ENCODE data around the gene PLCB3.
A peak's percentile ranks its signal among the peaks of the same experiment; 100 is the strongest.

The PLCB3 gene

GRCh38 chr11:64267207-64267945 is 16.0 kb downstream of the PLCB3 start:
- DNase-seq (ENCODE audit: low read depth): no peak

- DNase-seq (ENCODE audit: low read depth): peak; percentile 55
These were observed 16.9 kb downstream of the PLCB3 start for GRCh38 chr11:64268025-64268892.

- DNase-seq (ENCODE audit: low read depth): peak; percentile 78
These were observed 17.7 kb downstream of the PLCB3 start for GRCh38 chr11:64268893-64269539.

- DNase-seq (ENCODE audit: low read depth): peak; percentile 100
These were observed 18.4 kb downstream of the PLCB3 start for GRCh38 chr11:64269540-64270220.

GRCh38 chr11:64275031-64275800 is 23.9 kb downstream of the PLCB3 start:
- no peak for DNase-seq (ENCODE audit: low read depth)

- DNase-seq (ENCODE audit: low read depth): no peak
These were observed 24.5 kb downstream of the PLCB3 start for GRCh38 chr11:64275841-64276240.

GRCh38 chr11:64276653-64277431 is 25.5 kb downstream of the PLCB3 start:
- peak; percentile 93 for DNase-seq (ENCODE audit: low read depth)

GRCh38 chr11:64278576-64279190 is 27.4 kb downstream of the PLCB3 start:
- no peak for DNase-seq (ENCODE audit: low read depth)

GRCh38 chr11:64281957-64282770 is 30.8 kb downstream of the PLCB3 start:
- DNase-seq (ENCODE audit: low read depth): no peak

- DNase-seq (ENCODE audit: low read depth): no peak
These were observed 31.8 kb downstream of the PLCB3 start for GRCh38 chr11:64283092-64283491.

- DNase-seq (ENCODE audit: low read depth): peak; percentile 95
These were observed 33.0 kb downstream of the PLCB3 start, which contains the start of gene BAD for GRCh38 chr11:64284048-64284961. BAD (minus strand) TSS chr11:64284665; CDS start chr11:64284368, 297 bp downstream.

- DNase-seq (ENCODE audit: low read depth): peak; percentile 80
These were observed 33.9 kb downstream of the PLCB3 start, which contains the start of gene GPR137 for GRCh38 chr11:64284962-64285884. GPR137 (plus strand) TSS chr11:64285848; CDS start chr11:64286525, 677 bp downstream.

- no peak for DNase-seq (ENCODE audit: low read depth)
These were observed 34.8 kb downstream of the PLCB3 start for GRCh38 chr11:64285885-64286800.

- no peak for DNase-seq (ENCODE audit: low read depth)
These were observed 35.5 kb downstream of the PLCB3 start for GRCh38 chr11:64286801-64287159.

GRCh38 chr11:64287676-64288352 is 36.5 kb downstream of the PLCB3 start:
- DNase-seq (ENCODE audit: low read depth): no peak
